HepG2 (cell line): ENCODE measurements around the gene CREB1. TPM values are rescaled to one million over a fixed set of nuclear protein-coding genes. Genes with fewer than 3 reads are reported as not detected.
A peak's percentile ranks its signal among the peaks of the same experiment; 100 is the strongest.

Experiments
- AHR ChIP-seq: IDR thresholded peaks from 2 replicates; pipeline ENCODE4 v1.6.1; 2018; ENCODE audit warnings: missing genetic modification reagents, missing compliant biosample characterization
- CBX1 ChIP-seq: IDR thresholded peaks from one replicate; pipeline ENCODE4 v1.6.1; 2016; ENCODE audit warnings: antibody characterized with exemption, low read depth
- GPN1 ChIP-seq: sonication (generic); formaldehyde crosslinking; IDR thresholded peaks from 2 replicates; pipeline ENCODE4 v1.5.1; 2020; ENCODE audit warnings: missing genetic modification reagents, borderline replicate concordance
- PHF21A ChIP-seq: sonication (generic); formaldehyde crosslinking; IDR thresholded peaks from 2 replicates; pipeline ENCODE4 v1.5.0; 2020; ENCODE audit warnings: mild to moderate bottlenecking, missing genetic modification reagents
- RAD21 ChIP-seq: fragments of 450-650 bp; formaldehyde crosslinking; IDR thresholded peaks from 2 replicates; pipeline ENCODE4 v1.5.0; 2020; ENCODE audit warnings: mild to moderate bottlenecking
- RBM39 ChIP-seq: fragments of 200-400 bp; formaldehyde crosslinking; IDR thresholded peaks from one replicate; pipeline ENCODE4 v1.6.1; 2018; ENCODE audit warnings: antibody characterized with exemption, mild to moderate bottlenecking, low read depth, low read length; ENCODE audit not compliant: poor library complexity, severe bottlenecking
- SIX1 ChIP-seq: sonication (generic); formaldehyde crosslinking; IDR thresholded peaks from 2 replicates; pipeline ENCODE4 v1.4.0; 2020; ENCODE audit warnings: missing genetic modification reagents, borderline replicate concordance
- SKI ChIP-seq: fragments of 450-650 bp; IDR thresholded peaks from one replicate; pipeline ENCODE4 v1.6.1; 2018; ENCODE audit warnings: mild to moderate bottlenecking; ENCODE audit not compliant: partially characterized antibody
- SP140L ChIP-seq: sonication (generic); formaldehyde crosslinking; IDR thresholded peaks from 2 replicates; pipeline ENCODE4 v1.4.0; 2020; ENCODE audit warnings: missing genetic modification reagents, borderline replicate concordance
- TBX2 ChIP-seq: sonication (generic); formaldehyde crosslinking; IDR thresholded peaks from 2 replicates; pipeline ENCODE4 v1.5.0; 2020; ENCODE audit warnings: missing genetic modification reagents, mild to moderate bottlenecking, borderline replicate concordance
- ZC3H13 ChIP-seq: sonication (generic); formaldehyde crosslinking; IDR thresholded peaks from 2 replicates; pipeline ENCODE4 v1.8.1; 2023; ENCODE audit warnings: mild to moderate bottlenecking, missing genetic modification reagents, moderate library complexity
- ZMYM2 ChIP-seq: sonication (generic); formaldehyde crosslinking; IDR thresholded peaks from 2 replicates; pipeline ENCODE4 v1.8.0; 2022; ENCODE audit warnings: mild to moderate bottlenecking, missing genetic modification reagents
- ZNF616 ChIP-seq: sonication (generic); formaldehyde crosslinking; IDR thresholded peaks from 2 replicates; pipeline ENCODE4 v1.5.0; 2020; ENCODE audit warnings: low read depth, mild to moderate bottlenecking, missing genetic modification reagents
- ZNF776 ChIP-seq: sonication (generic); formaldehyde crosslinking; IDR thresholded peaks from 2 replicates; pipeline ENCODE4 v1.4.0; 2020; ENCODE audit warnings: mild to moderate bottlenecking, missing genetic modification reagents
- ZNF891 ChIP-seq: sonication (generic); formaldehyde crosslinking; IDR thresholded peaks from 2 replicates; pipeline ENCODE4 v1.5.0; 2020; ENCODE audit warnings: mild to moderate bottlenecking, missing genetic modification reagents
- polyA plus RNA-seq, 8 experiments: library from polyadenylated mRNA; depleted of rRNA in 3 of 8; stranded (reverse) in 7 of 8; unstranded in 1 of 8; fragments of >200 nt; fragmentation: Illumina TruSeq in 4 of 8; extraction: Trizol in 4 of 8; gene quantifications; 2 replicates each; pipeline versions ENCODE4 v1.2.1 to v1.2.3, GENCODE V29; 2011 to 2016; ENCODE audit warnings: low read depth in 4 of 8, missing spikeins in 1 of 8, mixed read lengths in 1 of 8; ENCODE audit not compliant: insufficient read depth in 1 of 8
- total RNA-seq, 5 experiments: library from RNA; depleted of rRNA; stranded (reverse); fragments of >200 nt; fragmentation: Illumina TruSeq; extraction: Trizol; gene quantifications; 2 replicates each; pipeline ENCODE4 v1.2.3, GENCODE V29; 2016; ENCODE audit warnings: low read depth in 1 of 5
- TF ChIP-seq, protein P1 (sequence below): sonication (generic); formaldehyde crosslinking; IDR thresholded peaks from 2 replicates; pipeline ENCODE4 v1.9.0; 2021; ENCODE audit warnings: missing genetic modification reagents, mild to moderate bottlenecking, borderline replicate concordance
- TF ChIP-seq, protein P2 (sequence below): sonication (generic); formaldehyde crosslinking; IDR thresholded peaks from 2 replicates; pipeline ENCODE4; 2020; ENCODE audit warnings: missing genetic modification reagents, mild to moderate bottlenecking, borderline replicate concordance
- TF ChIP-seq, protein P3 (sequence below): sonication (generic); formaldehyde crosslinking; IDR thresholded peaks from 2 replicates; pipeline ENCODE4 v1.8.1; 2023; ENCODE audit warnings: mild to moderate bottlenecking, moderate library complexity, missing genetic modification reagents
- TF ChIP-seq, protein P4 (sequence below): sonication (generic); formaldehyde crosslinking; IDR thresholded peaks from 2 replicates; pipeline ENCODE4 v1.8.1; 2022; ENCODE audit warnings: low read depth, mild to moderate bottlenecking, missing genetic modification reagents
- TF ChIP-seq, protein P5 (sequence below): sonication (generic); formaldehyde crosslinking; IDR thresholded peaks from 2 replicates; pipeline ENCODE4 v1.8.1; 2023; ENCODE audit warnings: missing genetic modification reagents, inconsistent platforms, borderline replicate concordance

The CREB1 gene
- total and polyA plus RNA-seq, 2 of the 13 experiments (the other 11 are each of a cell fraction or from before 2014, with no cell fraction given): 51.8 to 51.9 TPM

DNA sequence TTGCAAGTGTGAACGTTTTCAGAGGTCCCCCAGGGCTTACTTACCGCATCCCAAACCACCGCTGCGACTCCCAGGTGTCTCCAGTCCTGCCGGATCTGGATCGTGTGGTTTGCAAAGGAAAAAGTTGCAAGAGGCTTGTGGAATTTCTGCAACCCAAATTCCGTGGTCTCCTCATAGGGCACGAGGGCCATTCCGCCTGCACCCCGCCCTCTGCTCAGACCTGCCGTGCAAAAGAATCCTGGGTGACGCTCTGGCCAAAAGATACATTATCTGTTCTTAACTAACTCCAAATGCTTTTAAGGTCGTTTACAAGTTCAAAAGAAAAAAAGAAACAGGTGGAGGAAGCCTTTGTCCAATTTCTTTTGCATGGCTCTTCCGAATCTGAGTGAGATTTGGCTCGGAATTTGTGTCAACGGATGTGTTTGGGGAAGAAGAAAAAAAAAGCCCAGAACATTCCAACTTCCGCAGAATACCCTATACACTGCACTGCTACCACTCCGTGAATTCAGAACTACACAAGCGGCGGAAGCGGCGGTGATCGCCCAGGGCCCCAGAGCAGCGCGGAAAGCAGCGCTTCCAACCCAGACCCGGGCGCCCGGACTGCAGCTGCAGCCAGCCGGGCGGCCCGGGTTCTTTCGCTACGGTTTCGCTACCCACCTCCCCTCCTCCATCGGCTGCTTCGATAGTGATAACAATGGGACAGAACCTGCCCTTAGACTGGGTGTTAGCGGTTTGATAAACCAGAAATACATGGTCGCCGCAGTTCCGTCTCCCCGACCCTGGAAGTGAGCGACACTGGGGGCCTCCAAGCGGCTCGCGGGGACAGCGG is 94.6 kb downstream of the CREB1 start (continued):
- TF ChIP-seq TBX2: no peak
- peak; percentile 59 for TF ChIP-seq ZC3H13 (CRISPR knock-in tag)
- TF ChIP-seq, protein P1, sequence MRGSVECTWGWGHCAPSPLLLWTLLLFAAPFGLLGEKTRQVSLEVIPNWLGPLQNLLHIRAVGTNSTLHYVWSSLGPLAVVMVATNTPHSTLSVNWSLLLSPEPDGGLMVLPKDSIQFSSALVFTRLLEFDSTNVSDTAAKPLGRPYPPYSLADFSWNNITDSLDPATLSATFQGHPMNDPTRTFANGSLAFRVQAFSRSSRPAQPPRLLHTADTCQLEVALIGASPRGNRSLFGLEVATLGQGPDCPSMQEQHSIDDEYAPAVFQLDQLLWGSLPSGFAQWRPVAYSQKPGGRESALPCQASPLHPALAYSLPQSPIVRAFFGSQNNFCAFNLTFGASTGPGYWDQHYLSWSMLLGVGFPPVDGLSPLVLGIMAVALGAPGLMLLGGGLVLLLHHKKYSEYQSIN (CRISPR knock-in tag): no peak
- no peak for TF ChIP-seq CBX1
- no peak for TF ChIP-seq SKI
- 0 out of 2 replicates have a peak, but pooled peaks have one; percentile 58 for TF ChIP-seq AHR
- peak; percentile 12; the same call in 1 of the 2 replicates for TF ChIP-seq SIX1
- TF ChIP-seq, protein P2, sequence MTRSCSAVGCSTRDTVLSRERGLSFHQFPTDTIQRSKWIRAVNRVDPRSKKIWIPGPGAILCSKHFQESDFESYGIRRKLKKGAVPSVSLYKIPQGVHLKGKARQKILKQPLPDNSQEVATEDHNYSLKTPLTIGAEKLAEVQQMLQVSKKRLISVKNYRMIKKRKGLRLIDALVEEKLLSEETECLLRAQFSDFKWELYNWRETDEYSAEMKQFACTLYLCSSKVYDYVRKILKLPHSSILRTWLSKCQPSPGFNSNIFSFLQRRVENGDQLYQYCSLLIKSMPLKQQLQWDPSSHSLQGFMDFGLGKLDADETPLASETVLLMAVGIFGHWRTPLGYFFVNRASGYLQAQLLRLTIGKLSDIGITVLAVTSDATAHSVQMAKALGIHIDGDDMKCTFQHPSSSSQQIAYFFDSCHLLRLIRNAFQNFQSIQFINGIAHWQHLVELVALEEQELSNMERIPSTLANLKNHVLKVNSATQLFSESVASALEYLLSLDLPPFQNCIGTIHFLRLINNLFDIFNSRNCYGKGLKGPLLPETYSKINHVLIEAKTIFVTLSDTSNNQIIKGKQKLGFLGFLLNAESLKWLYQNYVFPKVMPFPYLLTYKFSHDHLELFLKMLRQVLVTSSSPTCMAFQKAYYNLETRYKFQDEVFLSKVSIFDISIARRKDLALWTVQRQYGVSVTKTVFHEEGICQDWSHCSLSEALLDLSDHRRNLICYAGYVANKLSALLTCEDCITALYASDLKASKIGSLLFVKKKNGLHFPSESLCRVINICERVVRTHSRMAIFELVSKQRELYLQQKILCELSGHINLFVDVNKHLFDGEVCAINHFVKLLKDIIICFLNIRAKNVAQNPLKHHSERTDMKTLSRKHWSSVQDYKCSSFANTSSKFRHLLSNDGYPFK (CRISPR knock-in tag): no peak
- TF ChIP-seq RBM39: no peak
- TF ChIP-seq, protein P3, sequence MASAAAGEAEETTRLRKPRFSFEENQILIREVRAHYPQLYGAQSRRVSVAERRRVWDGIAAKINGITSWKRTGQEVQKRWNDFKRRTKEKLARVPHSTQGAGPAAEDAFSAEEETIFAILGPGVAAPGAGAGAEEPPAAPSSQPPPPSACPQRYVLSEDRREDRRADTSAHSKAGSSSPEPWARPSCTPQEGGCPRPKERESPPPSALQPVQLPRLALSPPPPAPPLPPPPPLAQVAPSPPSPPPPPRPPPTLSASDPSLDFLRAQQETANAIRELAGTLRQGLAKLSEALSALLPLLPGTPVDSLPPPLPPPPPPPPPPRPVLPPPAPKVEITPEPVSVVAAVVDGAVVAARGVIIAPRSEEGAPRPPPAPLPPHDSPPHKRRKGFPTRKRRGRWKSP (CRISPR knock-in tag): peak; percentile 22; the same call in 1 of the 2 replicates
- TF ChIP-seq SP140L (CRISPR knock-in tag): no peak; the same call in 1 of the 2 replicates
- no peak for TF ChIP-seq RAD21
- TF ChIP-seq ZMYM2 (CRISPR knock-in tag): no peak
- no peak for TF ChIP-seq ZNF616
- TF ChIP-seq PHF21A (CRISPR knock-in tag): no peak
- TF ChIP-seq ZNF776 (CRISPR knock-in tag): 0 out of 2 replicates have a peak, but pooled peaks have one; percentile 13
- TF ChIP-seq, protein P4, sequence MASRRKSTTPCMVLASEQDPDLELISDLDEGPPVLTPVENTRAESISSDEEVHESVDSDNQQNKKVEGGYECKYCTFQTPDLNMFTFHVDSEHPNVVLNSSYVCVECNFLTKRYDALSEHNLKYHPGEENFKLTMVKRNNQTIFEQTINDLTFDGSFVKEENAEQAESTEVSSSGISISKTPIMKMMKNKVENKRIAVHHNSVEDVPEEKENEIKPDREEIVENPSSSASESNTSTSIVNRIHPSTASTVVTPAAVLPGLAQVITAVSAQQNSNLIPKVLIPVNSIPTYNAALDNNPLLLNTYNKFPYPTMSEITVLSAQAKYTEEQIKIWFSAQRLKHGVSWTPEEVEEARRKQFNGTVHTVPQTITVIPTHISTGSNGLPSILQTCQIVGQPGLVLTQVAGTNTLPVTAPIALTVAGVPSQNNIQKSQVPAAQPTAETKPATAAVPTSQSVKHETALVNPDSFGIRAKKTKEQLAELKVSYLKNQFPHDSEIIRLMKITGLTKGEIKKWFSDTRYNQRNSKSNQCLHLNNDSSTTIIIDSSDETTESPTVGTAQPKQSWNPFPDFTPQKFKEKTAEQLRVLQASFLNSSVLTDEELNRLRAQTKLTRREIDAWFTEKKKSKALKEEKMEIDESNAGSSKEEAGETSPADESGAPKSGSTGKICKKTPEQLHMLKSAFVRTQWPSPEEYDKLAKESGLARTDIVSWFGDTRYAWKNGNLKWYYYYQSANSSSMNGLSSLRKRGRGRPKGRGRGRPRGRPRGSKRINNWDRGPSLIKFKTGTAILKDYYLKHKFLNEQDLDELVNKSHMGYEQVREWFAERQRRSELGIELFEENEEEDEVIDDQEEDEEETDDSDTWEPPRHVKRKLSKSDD (CRISPR knock-in tag): no peak
- no peak for TF ChIP-seq ZNF891 (CRISPR knock-in tag)
- TF ChIP-seq GPN1: no peak
- TF ChIP-seq, protein P5, sequence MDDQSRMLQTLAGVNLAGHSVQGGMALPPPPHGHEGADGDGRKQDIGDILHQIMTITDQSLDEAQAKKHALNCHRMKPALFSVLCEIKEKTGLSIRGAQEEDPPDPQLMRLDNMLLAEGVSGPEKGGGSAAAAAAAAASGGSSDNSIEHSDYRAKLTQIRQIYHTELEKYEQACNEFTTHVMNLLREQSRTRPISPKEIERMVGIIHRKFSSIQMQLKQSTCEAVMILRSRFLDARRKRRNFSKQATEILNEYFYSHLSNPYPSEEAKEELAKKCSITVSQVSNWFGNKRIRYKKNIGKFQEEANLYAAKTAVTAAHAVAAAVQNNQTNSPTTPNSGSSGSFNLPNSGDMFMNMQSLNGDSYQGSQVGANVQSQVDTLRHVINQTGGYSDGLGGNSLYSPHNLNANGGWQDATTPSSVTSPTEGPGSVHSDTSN: no peak
